Measurements from ENCODE around the gene PAFAH1B2. TPM values are rescaled to one million over a fixed set of nuclear protein-coding genes. Genes with fewer than 3 reads are reported as not detected.

Gene PAFAH1B2
- total RNA-seq, 1 donor, result 151 TPM

DNA sequence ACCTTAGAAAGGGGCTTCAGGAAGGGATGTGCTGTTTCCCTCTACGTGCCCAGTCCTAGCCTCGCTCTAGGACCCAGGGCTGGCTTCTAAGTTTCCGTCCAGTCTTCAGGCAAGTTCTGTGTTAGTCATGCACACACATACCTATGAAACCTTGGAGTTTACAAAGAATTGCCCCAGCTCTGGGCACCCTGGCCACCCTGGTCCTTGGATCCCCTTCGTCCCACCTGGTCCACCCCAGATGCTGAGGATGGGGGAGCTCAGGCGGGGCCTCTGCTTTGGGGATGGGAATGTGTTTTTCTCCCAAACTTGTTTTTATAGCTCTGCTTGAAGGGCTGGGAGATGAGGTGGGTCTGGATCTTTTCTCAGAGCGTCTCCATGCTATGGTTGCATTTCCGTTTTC, 52.9 kb downstream of the PAFAH1B2 start:
- no peaks in the 10 kb centered on the region for H3K9me3 ChIP-seq (ENCODE audit: low read depth, low read length)
- H3K79me2 ChIP-seq (ENCODE audit: insufficient read depth, low read length), result peaks cover 41% of the 10 kb centered on the region
- H3K4me3 ChIP-seq (ENCODE audit: insufficient read depth, low read length), result no peak overlapping the region
- DNase-seq (ENCODE audit: insufficient read length, low spot score, missing footprints), result peak; percentile 43
- peak overlapping the region; percentile 16 for H3K27ac ChIP-seq (ENCODE audit: low read depth, low read length)
- H3K36me3 ChIP-seq (ENCODE audit: insufficient read depth, low read length), result peaks cover 58% of the 10 kb centered on the region
- peaks cover 27% of the 10 kb centered on the region for H4K20me1 ChIP-seq (ENCODE audit: insufficient read depth, low read length)
- no peaks in the 10 kb centered on the region for H3K27me3 ChIP-seq (ENCODE audit: insufficient read depth, low read length)
- no peak for TF ChIP-seq CTCF (IDR thresholded peaks at IDR 0.05; ENCODE audit: extremely low read depth, low read depth, low read length)
- H3K4me1 ChIP-seq (ENCODE audit: insufficient read depth, low read length), result peaks cover 19% of the 10 kb centered on the region
- H3K4me2 ChIP-seq (ENCODE audit: insufficient read depth, low read length), result no peak overlapping the region
- no peak overlapping the region for H2AFZ ChIP-seq (ENCODE audit: low read length)

GRCh38 chr11:117197516-117198456, 53.7 kb downstream of the PAFAH1B2 start:
- peak; percentile 51 for TF ChIP-seq CTCF (IDR thresholded peaks at IDR 0.05; ENCODE audit: extremely low read depth, low read depth, low read length)
- Histone ChIP-seq H3K4me3 (ENCODE audit: insufficient read depth, low read length) (peak overlapping the region; percentile 96), H3K27me3 (ENCODE audit: insufficient read depth, low read length) (no peaks in the 10 kb centered on the region), H3K27ac (ENCODE audit: low read depth, low read length) (peak overlapping the region; percentile 96), H3K79me2 (ENCODE audit: insufficient read depth, low read length) (peaks cover 49% of the 10 kb centered on the region), H3K9me3 (ENCODE audit: low read depth, low read length) (no peaks in the 10 kb centered on the region), H3K36me3 (ENCODE audit: insufficient read depth, low read length) (peaks cover 62% of the 10 kb centered on the region), H4K20me1 (ENCODE audit: insufficient read depth, low read length) (peaks cover 34% of the 10 kb centered on the region), H3K4me1 (ENCODE audit: insufficient read depth, low read length) (peaks cover 27% of the 10 kb centered on the region), H2AFZ (ENCODE audit: low read length) (no peak overlapping the region), H3K4me2 (ENCODE audit: insufficient read depth, low read length) (peak overlapping the region; percentile 91)
- peak; percentile 77 for DNase-seq (ENCODE audit: insufficient read length, low spot score, missing footprints)

DNA sequence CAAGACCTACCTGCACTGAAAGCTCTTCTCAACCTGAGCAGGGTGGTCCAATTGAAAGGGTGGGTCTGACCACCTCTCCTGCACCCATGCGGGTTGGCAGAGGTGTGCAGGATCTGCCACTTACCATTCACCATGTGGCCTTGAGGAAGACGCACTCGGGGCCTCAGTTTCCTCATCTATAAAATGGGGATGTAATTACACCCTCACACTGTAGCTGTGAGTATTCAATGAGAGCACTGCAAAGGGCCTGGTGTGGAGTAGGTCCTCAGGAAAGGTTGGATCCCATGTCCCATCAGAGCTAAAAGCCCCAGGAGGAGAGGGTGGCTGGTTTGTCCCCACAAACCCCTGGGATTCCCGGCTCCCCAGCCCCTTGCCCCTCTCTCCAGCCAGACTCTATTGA, 54.5 kb downstream of the PAFAH1B2 start:
- peak overlapping the region; percentile 96 for H3K4me3 ChIP-seq (ENCODE audit: insufficient read depth, low read length)
- H3K9me3 ChIP-seq (ENCODE audit: low read depth, low read length), result no peaks in the 10 kb centered on the region
- H3K27me3 ChIP-seq (ENCODE audit: insufficient read depth, low read length), result no peaks in the 10 kb centered on the region
- H3K4me2 ChIP-seq (ENCODE audit: insufficient read depth, low read length), result peak overlapping the region; percentile 91
- H3K36me3 ChIP-seq (ENCODE audit: insufficient read depth, low read length), result peaks cover 62% of the 10 kb centered on the region
- H3K4me1 ChIP-seq (ENCODE audit: insufficient read depth, low read length), result peaks cover 34% of the 10 kb centered on the region
- H3K79me2 ChIP-seq (ENCODE audit: insufficient read depth, low read length), result peaks cover 57% of the 10 kb centered on the region
- peaks cover 43% of the 10 kb centered on the region for H4K20me1 ChIP-seq (ENCODE audit: insufficient read depth, low read length)
- DNase-seq (ENCODE audit: insufficient read length, low spot score, missing footprints), result no peak
- TF ChIP-seq CTCF (IDR thresholded peaks at IDR 0.05; ENCODE audit: extremely low read depth, low read depth, low read length), result no peak
- H3K27ac ChIP-seq (ENCODE audit: low read depth, low read length), result peak overlapping the region; percentile 96
- no peak overlapping the region for H2AFZ ChIP-seq (ENCODE audit: low read length)
